Measurements from ENCODE around the gene CYFIP2.
"Not testable (repeated sequence)": the region's sequence is repeated elsewhere in the genome, so short reads cannot be mapped to it uniquely, and the experiment has no call there.

DNA sequence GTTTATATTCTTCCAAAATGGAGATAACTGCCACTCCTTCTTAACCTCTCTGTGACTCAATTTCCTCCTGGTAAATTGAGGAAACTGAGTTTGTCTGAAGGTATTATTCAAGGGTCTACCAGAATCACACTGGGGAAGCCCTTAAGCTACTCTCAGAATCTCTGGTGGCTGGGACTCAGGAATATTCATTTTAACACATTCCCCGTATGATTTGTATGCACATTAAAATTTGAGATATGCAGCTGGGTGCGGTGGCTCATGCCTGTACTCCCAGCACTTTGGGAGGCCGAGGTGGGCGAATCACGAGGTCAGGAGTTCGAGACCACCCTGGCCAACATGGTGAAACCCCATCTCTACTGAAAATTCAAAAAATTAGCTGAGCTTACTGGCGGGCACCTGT is 21.2 kb upstream of the CYFIP2 start:
- TF ChIP-seq, protein P1, sequence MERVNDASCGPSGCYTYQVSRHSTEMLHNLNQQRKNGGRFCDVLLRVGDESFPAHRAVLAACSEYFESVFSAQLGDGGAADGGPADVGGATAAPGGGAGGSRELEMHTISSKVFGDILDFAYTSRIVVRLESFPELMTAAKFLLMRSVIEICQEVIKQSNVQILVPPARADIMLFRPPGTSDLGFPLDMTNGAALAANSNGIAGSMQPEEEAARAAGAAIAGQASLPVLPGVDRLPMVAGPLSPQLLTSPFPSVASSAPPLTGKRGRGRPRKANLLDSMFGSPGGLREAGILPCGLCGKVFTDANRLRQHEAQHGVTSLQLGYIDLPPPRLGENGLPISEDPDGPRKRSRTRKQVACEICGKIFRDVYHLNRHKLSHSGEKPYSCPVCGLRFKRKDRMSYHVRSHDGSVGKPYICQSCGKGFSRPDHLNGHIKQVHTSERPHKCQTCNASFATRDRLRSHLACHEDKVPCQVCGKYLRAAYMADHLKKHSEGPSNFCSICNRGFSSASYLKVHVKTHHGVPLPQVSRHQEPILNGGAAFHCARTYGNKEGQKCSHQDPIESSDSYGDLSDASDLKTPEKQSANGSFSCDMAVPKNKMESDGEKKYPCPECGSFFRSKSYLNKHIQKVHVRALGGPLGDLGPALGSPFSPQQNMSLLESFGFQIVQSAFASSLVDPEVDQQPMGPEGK (CRISPR knock-in tag; IDR thresholded peaks at IDR 0.05; ENCODE audit: borderline replicate concordance): not testable (repeated sequence)
- not testable (repeated sequence) for TF ChIP-seq RARB, SNAI2 (CRISPR knock-in tag; IDR thresholded peaks at IDR 0.05)
- TF ChIP-seq, protein P2, sequence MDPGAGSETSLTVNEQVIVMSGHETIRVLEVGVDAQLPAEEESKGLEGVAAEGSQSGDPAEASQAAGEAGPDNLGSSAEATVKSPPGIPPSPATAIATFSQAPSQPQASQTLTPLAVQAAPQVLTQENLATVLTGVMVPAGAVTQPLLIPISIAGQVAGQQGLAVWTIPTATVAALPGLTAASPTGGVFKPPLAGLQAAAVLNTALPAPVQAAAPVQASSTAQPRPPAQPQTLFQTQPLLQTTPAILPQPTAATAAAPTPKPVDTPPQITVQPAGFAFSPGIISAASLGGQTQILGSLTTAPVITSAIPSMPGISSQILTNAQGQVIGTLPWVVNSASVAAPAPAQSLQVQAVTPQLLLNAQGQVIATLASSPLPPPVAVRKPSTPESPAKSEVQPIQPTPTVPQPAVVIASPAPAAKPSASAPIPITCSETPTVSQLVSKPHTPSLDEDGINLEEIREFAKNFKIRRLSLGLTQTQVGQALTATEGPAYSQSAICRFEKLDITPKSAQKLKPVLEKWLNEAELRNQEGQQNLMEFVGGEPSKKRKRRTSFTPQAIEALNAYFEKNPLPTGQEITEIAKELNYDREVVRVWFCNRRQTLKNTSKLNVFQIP (CRISPR knock-in tag; IDR thresholded peaks at IDR 0.05; ENCODE audit: borderline replicate concordance, low read depth): not testable (repeated sequence)

Data from SK-N-SH treated with all-trans-retinoic acid at 6 μM for 48 hours (cell line).